Measurements from ENCODE around the gene PRR13. TPM values are rescaled to one million over a fixed set of nuclear protein-coding genes. Genes with fewer than 3 reads are reported as not detected.
"Not testable (repeated sequence)": the region's sequence is repeated elsewhere in the genome, so short reads cannot be mapped to it uniquely, and the experiment has no call there.

The PRR13 gene
- total and polyA plus RNA-seq, 2 of the 8 experiments (the other 6 are each of a cell fraction or from before 2014, with no cell fraction given): 82.9 to 185 TPM

DNA sequence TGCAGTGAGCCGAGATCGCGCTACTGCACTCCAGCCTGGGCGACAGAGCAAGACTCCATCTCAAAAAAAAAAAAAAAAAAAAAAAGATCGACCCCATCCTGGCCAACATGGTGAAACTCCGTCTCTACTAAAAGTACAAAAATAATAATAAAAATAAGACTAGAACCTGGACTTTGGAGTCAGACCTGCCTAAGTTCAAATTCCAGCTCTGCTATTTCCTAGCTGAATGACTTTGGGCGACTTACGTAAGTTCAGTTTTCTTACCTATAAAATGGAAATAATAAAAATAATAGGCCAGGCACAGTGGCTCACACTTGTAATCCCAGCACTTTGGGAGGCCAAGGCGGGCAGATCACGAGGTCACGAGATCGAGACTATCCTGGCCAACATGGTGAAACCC, 19.3 kb upstream of the PRR13 start:
- H3K23me2 ChIP-seq (ENCODE audit: low read depth, low read length); H2BK15ac ChIP-seq (ENCODE audit: low read length); H2BK120ac ChIP-seq (replicated peaks; ENCODE audit: low read depth, low read length); H3K4me1 ChIP-seq (replicated peaks in 1 of 4; ENCODE audit: control insufficient read depth in 3 of 4, insufficient read depth in 4 of 4, low read length in 3 of 4); H4K91ac ChIP-seq (replicated peaks; ENCODE audit: insufficient read length, low read length); H2AFZ ChIP-seq (ENCODE audit: low read length); H3K18ac ChIP-seq (ENCODE audit: extremely low read depth, low read length); H3K79me1 ChIP-seq (ENCODE audit: low read depth, low read length); H3K79me2 ChIP-seq (ENCODE audit: control insufficient read depth in 1 of 2, insufficient read depth in 2 of 2, low read length in 2 of 2); FAIRE-seq; H3K9me3 ChIP-seq (ENCODE audit: insufficient read depth in 2 of 2, low read depth in 1 of 2, low read length in 1 of 2); H3K23ac ChIP-seq (ENCODE audit: insufficient read length); H2AK5ac ChIP-seq (ENCODE audit: low read depth, low read length); H3K27me3 ChIP-seq (replicated peaks in 1 of 4; ENCODE audit: control insufficient read depth in 3 of 4, extremely low read depth in 1 of 4, insufficient read depth in 3 of 4, low read length in 3 of 4); H3K4me2 ChIP-seq (ENCODE audit: insufficient read depth in 1 of 2, low read depth in 2 of 2, low read length in 2 of 2); H2BK5ac ChIP-seq (ENCODE audit: low read depth, low read length); H3K27ac ChIP-seq (ENCODE audit: low read depth, low read length); H4K5ac ChIP-seq (ENCODE audit: insufficient read length, low read depth, low read length); H3K4me3 ChIP-seq (ENCODE audit: extremely low read depth in 1 of 4, insufficient read depth in 2 of 4, low read depth in 3 of 4, low read length in 4 of 4); H4K20me1 ChIP-seq (replicated peaks in 1 of 2; ENCODE audit: control insufficient read depth in 1 of 2, insufficient read depth in 2 of 2, low read length in 2 of 2); H3K4ac ChIP-seq (replicated peaks; ENCODE audit: insufficient read length, low read depth, low read length); H2BK12ac ChIP-seq (ENCODE audit: low read depth, low read length); H3K9ac ChIP-seq (replicated peaks in 1 of 4; ENCODE audit: extremely low read depth in 1 of 4, low read depth in 3 of 4, low read length in 3 of 4); H3K14ac ChIP-seq (ENCODE audit: insufficient read length); H3K36me3 ChIP-seq (ENCODE audit: control insufficient read depth in 2 of 4, insufficient read depth in 4 of 4, low read length in 3 of 4); H4K8ac ChIP-seq (ENCODE audit: extremely low read depth, insufficient read depth, low read length); DNase-seq (ENCODE audit: low read depth in 1 of 2, low spot score in 2 of 2); H3K56ac ChIP-seq (replicated peaks; ENCODE audit: insufficient read length, low read depth, low read length); H2BK20ac ChIP-seq (ENCODE audit: low read length): not testable (repeated sequence)
- POLR2A ChIA-PET (ENCODE audit: partially characterized antibody): interaction anchor here (1.3 to 2.9 kb wide), 6 partner anchors 8 to 79 kb away, joined by 3 to 18 read pairs (median 6); partner anchors contain the start of genes PRR13 and TARBP2
- WGBS, 2 experiments (ENCODE audit: extremely low coverage in 1 of 2, insufficient coverage in 1 of 2, insufficient read length in 1 of 2, insufficient replicate concordance in 2 of 2, low coverage in 1 of 2, low lambda C conversion rate in 2 of 2, missing lambda C conversion rate in 1 of 2): 93% methylated on average over 10 of the region's 12 CpGs; no CpG with 5 or more reads in 1 of the 2 experiments
- CTCF ChIA-PET (ENCODE audit: partially characterized antibody): interaction anchor here (0.7 to 5.3 kb wide), 17 partner anchors 12 to 239 kb away, joined by 3 to 54 read pairs (median 7); partner anchors contain the start of gene SP1
